Uterus (tissue), 4 donors: ENCODE data around the gene CAMTA1. TPM values are rescaled to one million over a fixed set of nuclear protein-coding genes. Genes with fewer than 3 reads are reported as not detected.

Source experiments
- DNase-seq, 2 donors: peaks; one replicate each; pipeline ENCODE4 v3.0.0-alpha.2; 2019 to 2020
- H3K27ac ChIP-seq, 2 donors: fragments of 200-600 bp; sonication (generic); 1 replicate in 1 of 2; 2 replicates in 1 of 2; pipeline ENCODE4 v1.5.1; 2016 to 2018
- H3K27me3 ChIP-seq, 2 donors: fragments of 200-600 bp; sonication (generic); one replicate each; pipeline ENCODE4 v1.5.1; 2018 to 2019; ENCODE audit warnings: control low read depth in 1 of 2
- H3K36me3 ChIP-seq, 2 donors: fragments of 200-600 bp; sonication (generic); one replicate each; pipeline ENCODE4 v1.5.1; 2019; ENCODE audit warnings: control low read depth in 1 of 2
- H3K4me1 ChIP-seq, 2 donors: fragments of 200-600 bp; sonication (generic); one replicate each; pipeline ENCODE4 v1.5.1; 2018 to 2019; ENCODE audit warnings: control low read depth in 1 of 2
- H3K4me3 ChIP-seq, 2 donors: fragments of 200-600 bp; sonication (generic); 1 replicate in 1 of 2; 2 replicates in 1 of 2; pipeline ENCODE4 v1.5.1; 2018 to 2019; ENCODE audit warnings: mild to moderate bottlenecking in 1 of 2
- H3K9me3 ChIP-seq, 2 donors: fragments of 200-600 bp; sonication (generic); one replicate each; pipeline ENCODE4 v1.5.1; 2019; ENCODE audit warnings: control low read depth in 1 of 2
- POLR2A ChIP-seq, 2 donors: fragments of 450-650 bp; IDR thresholded peaks; one replicate each; pipeline ENCODE4 v1.6.1; 2016; ENCODE audit warnings: antibody characterized with exemption in 2 of 2, mild to moderate bottlenecking in 1 of 2, moderate library complexity in 1 of 2
- intact Hi-C: fragments of 100-400 bp; cut with DNase I; formaldehyde crosslinking; loops from one replicate; pipeline ENCODE4 v1.15.1; 2023; ENCODE audit warnings: low total_unique reads
- total RNA-seq, 4 donors: library from RNA; depleted of rRNA in 3 of 4; stranded (reverse); fragments of >200 nt in 3 of 4; gene quantifications; one replicate each; pipeline versions ENCODE4 v1.1.0 to v1.2.4, GENCODE V29; 2014 to 2023
- TF ChIP-seq, protein P1 (sequence below), 4 experiments: fragments of 200-600 bp in 2 of 4; fragments of 450-650 bp in 2 of 4; sonication (generic) in 2 of 4; IDR thresholded peaks; one replicate each; pipeline ENCODE4 v1.5.1; 2016 to 2019; ENCODE audit warnings: antibody characterized with exemption in 4 of 4, mild to moderate bottlenecking in 2 of 4, moderate library complexity in 1 of 4
- donor health status: DM: yes; HTN: yes; CAD: no.

The CAMTA1 gene
- total RNA-seq, 4 donors from 2014 or later: 29.7 to 427 (median 64.8) TPM

DNA sequence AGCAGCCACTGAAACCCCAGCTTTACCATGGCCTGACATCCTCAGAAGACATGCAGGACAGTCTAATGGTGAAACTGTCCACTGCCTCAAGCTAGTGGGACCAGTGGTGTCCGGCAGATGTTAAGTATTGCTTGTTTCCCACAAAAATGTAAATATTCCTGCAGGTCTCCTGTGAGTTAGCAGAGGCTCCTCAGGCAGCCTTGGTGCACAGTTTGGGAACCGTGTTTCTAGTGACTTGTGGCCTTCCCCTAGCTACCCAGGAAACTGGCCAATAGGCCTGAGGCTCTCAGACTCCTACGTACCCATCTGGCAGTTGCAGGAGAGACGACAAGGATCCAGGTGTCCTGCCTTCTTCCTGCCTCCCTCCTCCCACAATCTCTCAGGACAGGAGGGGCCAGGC lies 142.4 kb downstream of the CAMTA1 start:
- no peaks in the 10 kb centered on the region for H3K27me3 ChIP-seq
- DNase-seq: no peak
- no peak for TF ChIP-seq POLR2A (IDR thresholded peaks at IDR 0.05)
- TF ChIP-seq, protein P1, sequence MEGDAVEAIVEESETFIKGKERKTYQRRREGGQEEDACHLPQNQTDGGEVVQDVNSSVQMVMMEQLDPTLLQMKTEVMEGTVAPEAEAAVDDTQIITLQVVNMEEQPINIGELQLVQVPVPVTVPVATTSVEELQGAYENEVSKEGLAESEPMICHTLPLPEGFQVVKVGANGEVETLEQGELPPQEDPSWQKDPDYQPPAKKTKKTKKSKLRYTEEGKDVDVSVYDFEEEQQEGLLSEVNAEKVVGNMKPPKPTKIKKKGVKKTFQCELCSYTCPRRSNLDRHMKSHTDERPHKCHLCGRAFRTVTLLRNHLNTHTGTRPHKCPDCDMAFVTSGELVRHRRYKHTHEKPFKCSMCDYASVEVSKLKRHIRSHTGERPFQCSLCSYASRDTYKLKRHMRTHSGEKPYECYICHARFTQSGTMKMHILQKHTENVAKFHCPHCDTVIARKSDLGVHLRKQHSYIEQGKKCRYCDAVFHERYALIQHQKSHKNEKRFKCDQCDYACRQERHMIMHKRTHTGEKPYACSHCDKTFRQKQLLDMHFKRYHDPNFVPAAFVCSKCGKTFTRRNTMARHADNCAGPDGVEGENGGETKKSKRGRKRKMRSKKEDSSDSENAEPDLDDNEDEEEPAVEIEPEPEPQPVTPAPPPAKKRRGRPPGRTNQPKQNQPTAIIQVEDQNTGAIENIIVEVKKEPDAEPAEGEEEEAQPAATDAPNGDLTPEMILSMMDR (IDR thresholded peaks at IDR 0.05): no peak
- intact Hi-C loops: no loop called here
- H3K4me1 ChIP-seq: no peaks in the 10 kb centered on the region
- H3K36me3 ChIP-seq: no peaks in the 10 kb centered on the region
- H3K9me3 ChIP-seq: no peaks in the 10 kb centered on the region
- no peak overlapping the region for H3K27ac ChIP-seq
- no peak overlapping the region for H3K4me3 ChIP-seq

DNA sequence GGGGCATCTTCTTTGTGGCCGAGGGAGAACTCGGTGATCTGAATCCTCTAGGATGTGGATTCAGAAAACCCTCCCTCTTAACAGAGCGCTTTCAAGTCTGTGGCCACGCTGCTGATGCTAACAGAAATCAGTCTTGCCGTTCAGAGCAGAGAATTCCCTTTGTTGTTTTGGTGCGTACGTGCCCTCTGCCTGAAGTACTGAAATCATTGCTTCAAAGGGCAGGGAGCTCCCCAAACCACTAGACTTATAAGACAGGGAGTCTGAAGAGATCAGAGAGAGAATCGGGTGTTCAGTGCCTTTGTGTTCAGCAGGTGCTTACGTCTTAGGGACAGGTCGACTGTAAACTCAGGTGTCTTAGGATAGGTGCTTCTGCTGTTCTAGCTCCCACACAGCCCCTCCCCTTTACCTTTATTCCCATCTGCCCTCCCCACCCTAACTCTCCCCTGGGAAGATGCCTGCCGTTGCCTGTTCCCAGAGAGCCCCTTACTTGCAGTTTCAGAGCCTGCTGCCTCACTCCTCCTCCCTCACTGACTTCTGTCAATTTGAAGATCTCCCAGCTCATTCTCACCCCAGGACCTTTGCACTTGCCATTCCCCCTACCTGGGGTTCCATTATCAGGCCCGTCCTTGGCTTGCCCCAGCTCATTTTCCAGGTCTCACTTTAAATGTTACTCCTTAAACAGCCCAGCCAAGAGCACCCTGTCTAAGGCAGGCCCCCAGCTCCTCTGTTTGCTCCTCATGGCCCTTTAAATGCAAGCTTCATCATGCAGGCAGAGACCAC lies 143.0 kb downstream of the CAMTA1 start:
- Histone ChIP-seq H3K36me3 (no peaks in the 10 kb centered on the region), H3K4me1 (no peaks in the 10 kb centered on the region), H3K27ac (no peak overlapping the region), H3K27me3 (no peaks in the 10 kb centered on the region), H3K9me3 (no peaks in the 10 kb centered on the region), H3K4me3 (no peak overlapping the region)
- no peak for DNase-seq
- no peak for TF ChIP-seq POLR2A (IDR thresholded peaks at IDR 0.05)
- TF ChIP-seq, protein P1 (IDR thresholded peaks at IDR 0.05): no peak
- intact Hi-C loops: no loop called here

DNA sequence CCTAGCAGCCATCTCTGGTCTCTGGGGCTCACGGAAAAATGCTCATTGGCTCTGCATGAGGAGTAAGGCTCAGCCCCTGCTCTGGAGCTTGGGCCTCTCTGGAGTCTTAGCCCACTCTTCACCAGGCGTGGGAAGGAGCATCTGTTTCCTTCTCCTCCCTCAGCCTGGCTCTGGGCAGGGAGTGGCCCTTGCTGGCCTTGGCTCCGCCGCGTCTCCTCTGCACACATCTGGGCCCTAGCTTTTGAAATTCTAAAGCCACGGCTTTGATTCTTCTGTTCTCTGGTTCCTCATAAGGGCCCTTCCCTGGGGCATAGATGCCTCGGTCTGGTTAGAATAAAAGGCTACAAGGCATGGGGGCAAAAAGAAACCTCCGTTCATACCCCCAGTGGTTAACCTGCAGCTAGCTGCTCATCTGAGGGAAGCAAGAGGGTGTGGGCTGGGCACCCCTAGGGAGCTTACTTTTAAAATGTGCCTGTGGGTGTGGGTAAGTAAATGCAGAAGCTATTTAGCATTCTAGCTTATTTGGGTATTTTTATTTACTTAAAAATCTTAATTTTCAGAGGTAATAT lies 145.6 kb downstream of the CAMTA1 start:
- H3K36me3 ChIP-seq: no peaks in the 10 kb centered on the region
- intact Hi-C loops: no loop called here
- no peak overlapping the region for H3K4me3 ChIP-seq
- no peak for DNase-seq
- peaks cover 0 to 3% of the 10 kb centered on the region in 2 donors for H3K4me1 ChIP-seq
- H3K27ac ChIP-seq: no peak overlapping the region
- H3K27me3 ChIP-seq: no peaks in the 10 kb centered on the region
- TF ChIP-seq POLR2A (IDR thresholded peaks at IDR 0.05): no peak
- TF ChIP-seq, protein P1 (IDR thresholded peaks at IDR 0.05): no peak
- no peaks in the 10 kb centered on the region for H3K9me3 ChIP-seq

DNA sequence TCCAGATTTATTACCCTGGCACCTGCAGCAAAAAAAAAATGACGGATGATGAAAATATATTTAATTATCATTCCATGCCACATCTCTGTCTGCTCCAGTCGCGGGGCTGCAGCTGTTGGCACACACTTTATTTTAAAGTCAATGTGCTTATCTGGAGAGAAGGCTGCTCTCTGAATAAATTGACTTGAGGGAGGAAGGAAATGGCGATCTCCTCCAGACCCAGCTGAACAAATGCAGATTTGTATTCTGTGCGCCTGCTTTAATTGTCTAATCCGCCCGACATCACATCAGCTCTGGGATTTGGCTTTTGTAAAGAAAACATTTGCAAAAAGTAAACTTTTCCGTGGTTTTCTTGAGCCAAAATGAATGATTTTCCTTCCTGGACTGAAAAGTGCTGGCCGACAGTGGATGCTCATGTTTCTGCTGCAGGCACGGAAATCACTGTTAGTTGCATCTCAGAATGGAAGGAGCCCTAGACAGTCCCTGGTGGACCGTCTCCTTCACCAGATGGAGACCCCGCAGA lies 150.2 kb downstream of the CAMTA1 start:
- no peaks in the 10 kb centered on the region for H3K27me3 ChIP-seq
- H3K36me3 ChIP-seq: no peaks in the 10 kb centered on the region
- H3K4me3 ChIP-seq: no peak overlapping the region
- peaks cover 0 to 3% of the 10 kb centered on the region in 2 donors for H3K4me1 ChIP-seq
- no peak overlapping the region for H3K27ac ChIP-seq
- no peaks in the 10 kb centered on the region for H3K9me3 ChIP-seq
- TF ChIP-seq, protein P1 (IDR thresholded peaks at IDR 0.05): no peak
- no peak for TF ChIP-seq POLR2A (IDR thresholded peaks at IDR 0.05)
- intact Hi-C loops: no loop called here
- DNase-seq: no peak
